GM23248 (cell line): Measurements from ENCODE around the gene ADGRG7. TPM values are rescaled to one million over a fixed set of nuclear protein-coding genes. Genes with fewer than 3 reads are reported as not detected.

Experiments used
- DNase-seq: peaks from one replicate; pipeline ENCODE4 v3.0.0-alpha.2; 2015
- H2AFZ ChIP-seq: fragments of 200-600 bp; sonication (generic); 2 replicates; pipeline ENCODE4 v1.6.1; 2016; ENCODE audit warnings: antibody characterized with exemption
- H3F3A ChIP-seq: fragments of 200-600 bp; sonication (generic); 2 replicates; pipeline ENCODE4 v1.6.1; 2016; ENCODE audit warnings: mild to moderate bottlenecking, antibody characterized with exemption, mixed run types; ENCODE audit not compliant: insufficient read depth
- H3K27ac ChIP-seq: fragments of 200-600 bp; sonication (generic); 2 replicates; pipeline ENCODE4 v1.5.1; 2016; ENCODE audit warnings: mild to moderate bottlenecking
- H3K27me3 ChIP-seq: fragments of 200-600 bp; sonication (generic); replicated peaks from 2 replicates; pipeline ENCODE4 v1.6.1; 2016; ENCODE audit warnings: mild to moderate bottlenecking; ENCODE audit not compliant: insufficient read depth
- H3K36me3 ChIP-seq: fragments of 200-600 bp; sonication (generic); 2 replicates; pipeline ENCODE4 v1.6.1; 2016; ENCODE audit warnings: low read depth, mild to moderate bottlenecking
- H3K4me1 ChIP-seq: fragments of 200-600 bp; sonication (generic); 2 replicates; pipeline ENCODE4 v1.6.1; 2016; ENCODE audit warnings: mild to moderate bottlenecking; ENCODE audit not compliant: insufficient read depth
- H3K4me2 ChIP-seq: fragments of 200-600 bp; sonication (generic); one replicate; pipeline ENCODE4 v1.6.1; 2016; ENCODE audit warnings: mild to moderate bottlenecking; ENCODE audit not compliant: unreplicated experiment
- H3K4me3 ChIP-seq: fragments of 200-600 bp; sonication (generic); 2 replicates; pipeline ENCODE4 v1.5.1; 2016; ENCODE audit warnings: mild to moderate bottlenecking
- H3K79me2 ChIP-seq: fragments of 200-600 bp; sonication (generic); 2 replicates; pipeline ENCODE4 v1.6.1; 2016; ENCODE audit warnings: mild to moderate bottlenecking; ENCODE audit not compliant: insufficient read depth
- H3K9ac ChIP-seq: fragments of 200-600 bp; sonication (generic); 2 replicates; pipeline ENCODE4 v1.6.1; 2016; ENCODE audit warnings: mild to moderate bottlenecking
- H3K9me2 ChIP-seq: fragments of 200-600 bp; sonication (generic); 2 replicates; pipeline ENCODE4 v1.6.1; 2016; ENCODE audit warnings: mixed run types, mild to moderate bottlenecking, moderate library complexity; ENCODE audit not compliant: insufficient read depth
- H3K9me3 ChIP-seq: fragments of 200-600 bp; sonication (generic); one replicate; pipeline ENCODE4 v1.6.1; 2017; ENCODE audit warnings: low read depth
- H4K20me1 ChIP-seq: fragments of 200-600 bp; sonication (generic); 2 replicates; pipeline ENCODE4 v1.6.0; 2016; ENCODE audit not compliant: insufficient read depth
- EZH2 ChIP-seq: fragments of 200-600 bp; sonication (generic); IDR thresholded peaks from 2 replicates; pipeline ENCODE4 v1.6.1; 2018; ENCODE audit warnings: antibody characterized with exemption, mild to moderate bottlenecking; ENCODE audit not compliant: insufficient read depth, poor library complexity, severe bottlenecking
- EZH2phosphoT487 ChIP-seq: fragments of 200-600 bp; sonication (generic); IDR thresholded peaks from 2 replicates; pipeline ENCODE4 v1.6.1; 2018; ENCODE audit warnings: antibody characterized with exemption, moderate library complexity, mild to moderate bottlenecking, low read depth; ENCODE audit not compliant: insufficient read depth
- WGBS, 2 experiments: methylation state at CpG; one replicate each; pipeline ENCODE4 v1.1.6; 2015 to 2017; ENCODE audit warnings: low lambda C conversion rate in 2 of 2, low coverage in 1 of 2; ENCODE audit errors: missing lambda C conversion rate in 2 of 2; 5-methylcytosine and 5-hydroxymethylcytosine counted together
- in situ Hi-C: fragments of 300-500 bp; cut with MboI; formaldehyde crosslinking; loops from 2 replicates; pipeline ENCODE4 v1.15.0; 2020
- polyA plus RNA-seq: library from polyadenylated mRNA; unstranded; fragments of >200 nt; fragmentation: Nextera tagmentation; extraction: Ambion mirVana; gene quantifications from 2 replicates; pipeline ENCODE4 v1.2.1, GENCODE V29; 2016
- total RNA-seq: library from RNA; depleted of rRNA; stranded (reverse); fragments of >200 nt; shearing (Covaris generic); gene quantifications from 2 replicates; pipeline ENCODE4 v1.2.3, GENCODE V29; 2014

Gene ADGRG7
- total and polyA plus RNA-seq, 2 experiments from 2014 or later = not detected

GRCh38 chr3:100695696-100696095 is 86.3 kb downstream of the ADGRG7 start:
- Histone ChIP-seq H3F3A (no peaks in the 10 kb centered on the region), H3K9me2 (no peaks in the 10 kb centered on the region), H3K4me2 (no peak overlapping the region), H3K36me3 (no peaks in the 10 kb centered on the region), H3K4me3 (no peak overlapping the region), H3K9me3 (no peaks in the 10 kb centered on the region), H3K27ac (no peak overlapping the region), H4K20me1 (no peaks in the 10 kb centered on the region), H3K4me1 (no peaks in the 10 kb centered on the region), H2AFZ (no peak overlapping the region), H3K27me3 (peaks cover 48% of the 10 kb centered on the region), H3K9ac (no peak overlapping the region), H3K79me2 (no peaks in the 10 kb centered on the region)
- in situ Hi-C loops = no loop called here
- DNase-seq = no peak
- 45 to 47% methylated on average over 2 of the region's 2 CpGs for WGBS, 2 experiments
- TF ChIP-seq EZH2 (no peak), EZH2phosphoT487 (no peak)

- no peaks in the 10 kb centered on the region for H3K36me3 ChIP-seq
- no peaks in the 10 kb centered on the region for H3F3A ChIP-seq
- no peak overlapping the region for H3K9ac ChIP-seq
- H3K4me2 ChIP-seq = no peak overlapping the region
- no peak overlapping the region for H3K4me3 ChIP-seq
- no peaks in the 10 kb centered on the region for H3K9me3 ChIP-seq
- no peak for DNase-seq
- no peaks in the 10 kb centered on the region for H3K9me2 ChIP-seq
- no peaks in the 10 kb centered on the region for H3K4me1 ChIP-seq
- in situ Hi-C loops = no loop called here
- peaks cover 52% of the 10 kb centered on the region for H3K27me3 ChIP-seq
- no peak overlapping the region for H2AFZ ChIP-seq
- H3K79me2 ChIP-seq = no peaks in the 10 kb centered on the region
- H3K27ac ChIP-seq = no peak overlapping the region
- TF ChIP-seq EZH2phosphoT487 (no peak), EZH2 (no peak)
- WGBS, 2 experiments = 52 to 53% methylated on average over 3 of the region's 3 CpGs
- H4K20me1 ChIP-seq = no peaks in the 10 kb centered on the region
These were observed 86.8 kb downstream of the ADGRG7 start for GRCh38 chr3:100696161-100696560.

GRCh38 chr3:100697172-100697571 is 87.8 kb downstream of the ADGRG7 start:
- Histone ChIP-seq H3K36me3 (no peaks in the 10 kb centered on the region), H3K4me1 (no peaks in the 10 kb centered on the region), H3K9me3 (no peaks in the 10 kb centered on the region), H3F3A (no peaks in the 10 kb centered on the region), H3K4me2 (no peak overlapping the region), H4K20me1 (no peaks in the 10 kb centered on the region), H3K9me2 (no peaks in the 10 kb centered on the region), H3K4me3 (no peak overlapping the region), H2AFZ (no peak overlapping the region), H3K27me3 (peaks cover 46% of the 10 kb centered on the region), H3K79me2 (no peaks in the 10 kb centered on the region), H3K27ac (no peak overlapping the region), H3K9ac (no peak overlapping the region)
- 54 to 60% methylated on average over 7 of the region's 7 CpGs for WGBS, 2 experiments
- in situ Hi-C loops = no loop called here
- TF ChIP-seq EZH2phosphoT487 (no peak), EZH2 (no peak)
- DNase-seq = no peak

- Histone ChIP-seq H3K9ac (no peak overlapping the region), H3K9me2 (no peaks in the 10 kb centered on the region), H2AFZ (no peak overlapping the region), H4K20me1 (no peaks in the 10 kb centered on the region), H3K79me2 (no peaks in the 10 kb centered on the region), H3K36me3 (no peaks in the 10 kb centered on the region), H3K9me3 (no peaks in the 10 kb centered on the region), H3K4me1 (no peaks in the 10 kb centered on the region), H3K4me2 (no peak overlapping the region), H3K27me3 (peaks cover 45% of the 10 kb centered on the region), H3K4me3 (no peak overlapping the region), H3F3A (no peaks in the 10 kb centered on the region), H3K27ac (no peak overlapping the region)
- no peak for DNase-seq
- TF ChIP-seq EZH2 (no peak), EZH2phosphoT487 (no peak)
- in situ Hi-C loops = no loop called here
- 71% methylated on average over 5 of the region's 5 CpGs for WGBS, 2 experiments
These were observed 88.4 kb downstream of the ADGRG7 start for GRCh38 chr3:100697723-100698285.

GRCh38 chr3:100698736-100699135 is 89.3 kb downstream of the ADGRG7 start:
- in situ Hi-C loops = no loop called here
- no peaks in the 10 kb centered on the region for H3F3A ChIP-seq
- H3K4me3 ChIP-seq = no peak overlapping the region
- H3K27ac ChIP-seq = no peak overlapping the region
- 20 to 21% methylated on average over 3 of the region's 3 CpGs for WGBS, 2 experiments
- no peaks in the 10 kb centered on the region for H3K4me1 ChIP-seq
- no peak for TF ChIP-seq EZH2phosphoT487
- TF ChIP-seq EZH2 = no peak
- no peak overlapping the region for H3K9ac ChIP-seq
- no peaks in the 10 kb centered on the region for H3K36me3 ChIP-seq
- no peaks in the 10 kb centered on the region for H3K79me2 ChIP-seq
- no peak for DNase-seq
- H3K27me3 ChIP-seq = peaks cover 38% of the 10 kb centered on the region
- H3K9me3 ChIP-seq = no peaks in the 10 kb centered on the region
- H2AFZ ChIP-seq = no peak overlapping the region
- no peak overlapping the region for H3K4me2 ChIP-seq
- H3K9me2 ChIP-seq = no peaks in the 10 kb centered on the region
- H4K20me1 ChIP-seq = no peaks in the 10 kb centered on the region
